ENCODE data around the gene HMGCS1. TPM values are rescaled to one million over a fixed set of nuclear protein-coding genes. Genes with fewer than 3 reads are reported as not detected.

The HMGCS1 gene
- total and polyA plus RNA-seq, 9 of the 15 experiments (the other 6 are each of a cell fraction or from before 2014, with no cell fraction given), result 43.7 to 337 (median 111) TPM

GRCh38 chr5:43274435-43275114 lies 38.6 kb downstream of the HMGCS1 start (continued):
- no peak for TF ChIP-seq ZNF143 (CRISPR knock-in tag; IDR thresholded peaks at IDR 0.05)

DNA sequence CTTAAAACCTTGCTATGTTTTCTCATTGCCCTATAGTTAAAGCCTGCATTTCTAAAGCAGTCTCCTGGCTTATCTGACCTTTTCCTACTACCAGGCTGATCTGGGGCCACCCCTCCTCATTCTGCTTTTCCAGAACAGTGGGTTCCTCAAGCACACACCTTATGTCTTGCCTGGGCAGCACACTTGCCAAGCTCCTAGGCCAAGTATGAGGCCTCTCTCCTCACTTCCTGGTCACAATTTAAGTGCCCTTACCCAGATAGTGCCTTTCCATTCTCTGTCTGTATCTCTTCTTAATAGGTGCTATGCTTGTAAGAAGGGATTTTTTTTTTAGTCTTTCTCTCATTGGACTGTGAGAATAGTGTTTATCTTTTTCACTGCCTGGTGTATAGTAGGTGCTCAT lies 39.7 kb downstream of the HMGCS1 start:
- BruUV-seq (replicated peaks), result no TSS peak
- intact Hi-C loops (cut with micrococcal nuclease) (no loop called here), in situ Hi-C loops (cut with MboI) (no loop called here)
- DNase-seq (ENCODE audit: extremely low read depth in 1 of 4, low spot score in 3 of 4) (no peak), FAIRE-seq (no peak), ATAC-seq (no peak)
- Histone ChIP-seq H3K27ac (ENCODE audit: extremely low read depth, low read depth, low read length) (no peak overlapping the region), H3K4me2 (ENCODE audit: insufficient read depth, low read length) (no peak overlapping the region), H4K20me1 (replicated peaks; ENCODE audit: control insufficient read depth, insufficient read depth, low read length) (no peaks in the 10 kb centered on the region), H3K9me1 (ENCODE audit: control insufficient read depth, insufficient read depth, low read length) (no peaks in the 10 kb centered on the region), H3K4me3 (no peak overlapping the region), H3K27me3 (ENCODE audit: control insufficient read depth in 2 of 2, insufficient read depth in 2 of 2, low read length in 2 of 2) (no peaks in the 10 kb centered on the region; a peak in 1 of 5 replicates), H3K36me3 (ENCODE audit: control insufficient read depth, insufficient read depth, low read length) (no peaks in the 10 kb centered on the region), H3K4me1 (replicated peaks in 1 of 2; ENCODE audit: control insufficient read depth in 2 of 2, insufficient read depth in 2 of 2, low read length in 2 of 2) (peaks cover 9 to 17% of the 10 kb centered on the region in 2 experiments), H2AFZ (ENCODE audit: low read depth, low read length) (no peak overlapping the region), H3K9ac (ENCODE audit: insufficient read depth in 1 of 2, low read depth in 2 of 2, low read length in 2 of 2) (no peak overlapping the region), H3K9me3 (replicated peaks; ENCODE audit: control insufficient read depth, insufficient read depth, low read depth, low read length) (no peaks in the 10 kb centered on the region), H3K79me2 (ENCODE audit: control insufficient read depth, insufficient read depth, low read length) (no peaks in the 10 kb centered on the region)
- POLR2A ChIA-PET, result interaction anchor here (0.7 to 2.0 kb wide), 2 partner anchors 10 to 143 kb away, joined by 3 to 8 read pairs; no protein-coding TSS in a partner anchor
- no peak for TF ChIP-seq MCM3 (IDR thresholded peaks at IDR 0.05)
- no peak for TF ChIP-seq NRF1 (conservative IDR thresholded peaks at IDR 0.05 in 1 of 2, IDR thresholded peaks at IDR 0.05 in 1 of 2)
- no peak for TF ChIP-seq CBFA2T2 (conservative IDR thresholded peaks at IDR 0.05)
- TF ChIP-seq, protein P1, sequence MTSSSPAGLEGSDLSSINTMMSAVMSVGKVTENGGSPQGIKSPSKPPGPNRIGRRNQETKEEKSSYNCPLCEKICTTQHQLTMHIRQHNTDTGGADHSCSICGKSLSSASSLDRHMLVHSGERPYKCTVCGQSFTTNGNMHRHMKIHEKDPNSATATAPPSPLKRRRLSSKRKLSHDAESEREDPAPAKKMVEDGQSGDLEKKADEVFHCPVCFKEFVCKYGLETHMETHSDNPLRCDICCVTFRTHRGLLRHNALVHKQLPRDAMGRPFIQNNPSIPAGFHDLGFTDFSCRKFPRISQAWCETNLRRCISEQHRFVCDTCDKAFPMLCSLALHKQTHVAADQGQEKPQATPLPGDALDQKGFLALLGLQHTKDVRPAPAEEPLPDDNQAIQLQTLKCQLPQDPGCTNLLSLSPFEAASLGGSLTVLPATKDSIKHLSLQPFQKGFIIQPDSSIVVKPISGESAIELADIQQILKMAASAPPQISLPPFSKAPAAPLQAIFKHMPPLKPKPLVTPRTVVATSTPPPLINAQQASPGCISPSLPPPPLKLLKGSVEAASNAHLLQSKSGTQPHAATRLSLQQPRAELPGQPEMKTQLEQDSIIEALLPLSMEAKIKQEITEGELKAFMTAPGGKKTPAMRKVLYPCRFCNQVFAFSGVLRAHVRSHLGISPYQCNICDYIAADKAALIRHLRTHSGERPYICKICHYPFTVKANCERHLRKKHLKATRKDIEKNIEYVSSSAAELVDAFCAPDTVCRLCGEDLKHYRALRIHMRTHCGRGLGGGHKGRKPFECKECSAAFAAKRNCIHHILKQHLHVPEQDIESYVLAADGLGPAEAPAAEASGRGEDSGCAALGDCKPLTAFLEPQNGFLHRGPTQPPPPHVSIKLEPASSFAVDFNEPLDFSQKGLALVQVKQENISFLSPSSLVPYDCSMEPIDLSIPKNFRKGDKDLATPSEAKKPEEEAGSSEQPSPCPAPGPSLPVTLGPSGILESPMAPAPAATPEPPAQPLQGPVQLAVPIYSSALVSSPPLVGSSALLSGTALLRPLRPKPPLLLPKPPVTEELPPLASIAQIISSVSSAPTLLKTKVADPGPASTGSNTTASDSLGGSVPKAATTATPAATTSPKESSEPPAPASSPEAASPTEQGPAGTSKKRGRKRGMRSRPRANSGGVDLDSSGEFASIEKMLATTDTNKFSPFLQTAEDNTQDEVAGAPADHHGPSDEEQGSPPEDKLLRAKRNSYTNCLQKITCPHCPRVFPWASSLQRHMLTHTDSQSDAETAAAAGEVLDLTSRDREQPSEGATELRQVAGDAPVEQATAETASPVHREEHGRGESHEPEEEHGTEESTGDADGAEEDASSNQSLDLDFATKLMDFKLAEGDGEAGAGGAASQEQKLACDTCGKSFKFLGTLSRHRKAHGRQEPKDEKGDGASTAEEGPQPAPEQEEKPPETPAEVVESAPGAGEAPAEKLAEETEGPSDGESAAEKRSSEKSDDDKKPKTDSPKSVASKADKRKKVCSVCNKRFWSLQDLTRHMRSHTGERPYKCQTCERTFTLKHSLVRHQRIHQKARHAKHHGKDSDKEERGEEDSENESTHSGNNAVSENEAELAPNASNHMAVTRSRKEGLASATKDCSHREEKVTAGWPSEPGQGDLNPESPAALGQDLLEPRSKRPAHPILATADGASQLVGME (CRISPR knock-in tag; IDR thresholded peaks at IDR 0.05), result no peak
- TF ChIP-seq HOXB6 (CRISPR knock-in tag; IDR thresholded peaks at IDR 0.05; ENCODE audit: borderline replicate concordance), result no peak
- no peak for TF ChIP-seq MAFG (tag; conservative IDR thresholded peaks at IDR 0.05)
- TF ChIP-seq PHF21A (IDR thresholded peaks at IDR 0.05; ENCODE audit: borderline replicate concordance, low read depth), result no peak
- TF ChIP-seq ZFPM2 (CRISPR knock-in tag; IDR thresholded peaks at IDR 0.05), result no peak
- no peak for TF ChIP-seq GATAD2A (IDR thresholded peaks at IDR 0.05)
- CTCF ChIA-PET (ENCODE audit: low intra/inter-chr PET ratio), result no interaction called here
